ENCODE data around the gene A4GNT.

A4GNT gene

GRCh38 chr3:138078096-138078495 lies 54.1 kb downstream of the A4GNT start:
- DNase-seq: no peak
